GM10266 (cell line): ENCODE results near the gene ZNF25.
"Not testable (repeated sequence)": the region's sequence is repeated elsewhere in the genome, so short reads cannot be mapped to it uniquely, and the experiment has no call there.

Experiments used
- DNase-seq: peaks from one replicate; pipeline ENCODE4 v3.0.0; 2012; ENCODE audit errors: extremely low spot score
- CTCF ChIP-seq: IDR thresholded peaks from 2 replicates; pipeline ENCODE4 v1.5.1; 2012; ENCODE audit warnings: mild to moderate bottlenecking, low read depth; ENCODE audit not compliant: control insufficient read depth, insufficient read depth; ENCODE audit errors: missing control alignments

ZNF25 gene

GRCh38 chr10:38003588-38003987 is 27.1 kb upstream of the ZNF25 start:
- no peak for DNase-seq
- TF ChIP-seq CTCF = no peak

DNA sequence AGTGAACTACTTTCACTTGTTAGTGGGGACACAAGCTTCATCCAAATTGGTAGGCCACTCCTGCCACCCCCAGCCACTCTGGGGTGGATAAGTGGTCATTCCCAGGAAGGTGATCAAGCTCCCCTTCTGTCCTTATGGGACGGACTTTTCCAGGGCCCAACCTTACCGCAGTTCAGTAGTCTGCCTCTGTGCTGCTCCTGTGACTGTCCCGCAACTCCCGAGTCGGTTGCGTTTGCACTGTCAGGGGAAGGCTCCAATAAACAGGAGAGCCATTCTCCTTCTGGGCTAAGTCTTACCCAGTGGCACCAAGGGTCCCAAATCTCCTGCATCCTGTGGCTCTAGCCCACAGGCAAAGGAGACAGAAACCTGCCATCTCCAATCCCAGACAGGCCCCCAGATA is 26.6 kb upstream of the ZNF25 start:
- no peak for TF ChIP-seq CTCF
- no peak for DNase-seq

GRCh38 chr10:38000474-38000873 is 24.0 kb upstream of the ZNF25 start:
- DNase-seq = not testable (repeated sequence)

DNA sequence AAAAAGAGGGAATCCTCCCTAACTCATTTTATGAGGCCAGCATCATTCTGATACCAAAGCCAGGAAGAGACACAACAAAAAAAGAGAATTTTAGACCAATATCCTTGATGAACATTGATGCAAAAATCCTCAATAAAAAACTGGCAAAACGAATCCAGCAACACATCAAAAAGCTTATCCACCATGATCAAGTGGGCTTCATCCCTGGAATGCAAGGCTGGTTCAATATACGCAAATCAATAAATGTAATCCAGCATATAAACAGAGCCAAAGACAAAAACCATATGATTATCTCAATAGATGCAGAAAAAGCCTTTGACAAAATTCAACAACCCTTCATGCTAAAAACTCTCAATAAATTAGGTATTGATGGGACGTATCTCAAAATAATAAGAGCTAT is 22.5 kb upstream of the ZNF25 start:
- DNase-seq = not testable (repeated sequence)

DNA sequence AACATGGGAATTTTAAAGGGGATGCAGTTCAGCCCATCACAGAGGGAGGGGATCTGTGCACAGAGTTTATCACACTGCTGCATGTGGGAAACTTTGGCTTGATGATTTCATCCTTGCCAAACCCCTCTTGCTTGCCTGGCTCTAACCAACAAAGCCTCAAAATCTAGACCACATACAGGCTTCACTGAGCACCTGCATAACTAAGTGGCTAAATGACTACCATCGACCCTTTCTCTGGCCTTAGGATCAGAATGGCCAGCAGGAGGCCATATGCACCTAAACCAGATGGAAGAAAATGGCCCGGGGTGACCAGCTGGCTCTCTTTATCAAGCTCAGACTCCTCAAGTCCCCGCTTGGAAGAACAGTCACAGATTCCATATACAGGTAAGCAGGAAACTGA is 15.6 kb upstream of the ZNF25 start:
- no peak for DNase-seq
- peak; percentile 4 for TF ChIP-seq CTCF

DNA sequence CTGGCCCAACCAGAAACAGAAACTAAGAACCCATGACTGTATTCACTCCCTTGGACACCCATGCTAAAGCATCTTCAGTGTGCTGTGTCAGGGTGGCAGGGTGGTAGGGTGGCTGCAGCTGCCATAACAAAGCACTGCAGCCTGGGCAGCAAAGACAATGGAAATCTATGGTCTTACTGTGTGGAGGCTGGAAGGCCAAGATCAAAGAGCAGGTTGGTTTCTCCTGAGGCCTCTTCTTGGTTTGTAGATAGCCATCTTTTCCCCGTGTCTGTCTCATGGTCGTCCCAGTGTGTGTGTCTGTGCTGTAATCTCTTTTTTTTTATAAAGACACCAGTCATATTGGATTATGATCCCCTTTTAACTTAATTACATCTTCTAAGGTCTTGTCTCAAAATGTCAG is 15.2 kb upstream of the ZNF25 start:
- no peak for TF ChIP-seq CTCF
- no peak for DNase-seq

DNA sequence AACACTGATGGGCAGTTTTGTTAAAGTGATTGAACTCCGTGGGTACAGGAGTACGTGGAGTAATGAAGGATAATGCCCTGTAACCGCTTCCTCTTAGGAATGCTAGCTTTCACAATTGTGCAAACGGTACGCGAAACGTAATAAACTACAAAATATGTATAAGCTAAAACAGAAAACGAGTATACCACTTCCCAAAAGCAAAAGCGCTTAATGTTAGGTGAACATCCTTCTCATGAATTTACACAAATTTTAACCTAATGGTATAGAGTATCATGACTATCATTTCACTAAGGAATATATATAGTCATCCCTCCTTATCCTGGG is 395 bp upstream of the ZNF25 start:
- DNase-seq = no peak
- no peak for TF ChIP-seq CTCF

GRCh38 chr10:37975401-37975991 is 951 bp downstream of the ZNF25 start:
- DNase-seq = no peak
- no peak for TF ChIP-seq CTCF
